ENCODE measurements around the gene SNURF.

DNA sequence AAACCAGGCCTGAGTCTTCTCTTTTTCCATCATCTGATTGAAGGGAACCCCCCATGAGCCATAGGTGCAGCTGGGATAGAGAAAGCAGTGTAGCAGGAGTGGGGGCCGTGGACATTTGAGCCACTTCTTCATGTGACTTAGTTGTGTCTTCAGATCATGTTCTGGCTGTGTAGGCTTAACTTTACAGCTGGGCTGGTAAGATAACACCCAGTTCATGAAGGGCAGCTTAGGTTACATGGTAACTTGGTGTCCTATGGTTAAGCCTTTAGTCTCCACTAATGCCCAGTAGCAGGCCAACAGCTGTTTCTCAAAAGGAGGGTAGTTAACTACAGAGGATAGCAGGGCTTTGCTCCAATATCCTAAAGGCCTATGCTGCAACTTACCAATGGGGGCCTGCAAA lies 11.4 kb upstream of the SNURF start:
- TF ChIP-seq CTCF (IDR thresholded peaks at IDR 0.05; ENCODE audit: low read length) (no peak), EZH2phosphoT487 (IDR thresholded peaks at IDR 0.05; ENCODE audit: low read length) (no peak)

Data from MM.1S (cell line).